GM12872 (cell line): Measurements from ENCODE around the gene FAM53B.

Experiments
- CTCF ChIP-seq: IDR thresholded peaks from 3 replicates; pipeline ENCODE4 v1.5.1; 2011; ENCODE audit warnings: low read depth, mild to moderate bottlenecking, low read length, moderate library complexity; ENCODE audit not compliant: insufficient read depth

Gene FAM53B

GRCh38 chr10:124740369-124741280, 3.6 kb downstream of the FAM53B start:
- no peak for TF ChIP-seq CTCF

DNA sequence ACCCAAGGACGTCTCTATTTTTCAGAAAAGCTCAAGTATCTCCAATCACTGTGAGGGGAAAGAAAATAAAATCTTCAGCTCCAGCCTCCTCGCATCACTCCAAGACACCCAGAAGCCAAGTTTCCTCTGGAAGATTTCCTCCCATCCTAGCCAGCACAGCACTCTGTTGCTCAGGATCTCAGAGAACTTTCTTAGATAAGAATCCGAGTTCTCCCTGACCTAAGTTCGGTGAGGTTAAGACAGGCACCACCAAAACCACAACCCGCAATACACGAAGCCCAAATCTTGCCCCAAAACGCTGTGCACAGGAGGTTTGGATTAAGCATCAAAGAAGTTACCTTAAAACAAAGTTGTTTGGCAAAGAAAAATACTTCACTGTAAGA, 4.2 kb downstream of the FAM53B start:
- TF ChIP-seq CTCF = no peak

DNA sequence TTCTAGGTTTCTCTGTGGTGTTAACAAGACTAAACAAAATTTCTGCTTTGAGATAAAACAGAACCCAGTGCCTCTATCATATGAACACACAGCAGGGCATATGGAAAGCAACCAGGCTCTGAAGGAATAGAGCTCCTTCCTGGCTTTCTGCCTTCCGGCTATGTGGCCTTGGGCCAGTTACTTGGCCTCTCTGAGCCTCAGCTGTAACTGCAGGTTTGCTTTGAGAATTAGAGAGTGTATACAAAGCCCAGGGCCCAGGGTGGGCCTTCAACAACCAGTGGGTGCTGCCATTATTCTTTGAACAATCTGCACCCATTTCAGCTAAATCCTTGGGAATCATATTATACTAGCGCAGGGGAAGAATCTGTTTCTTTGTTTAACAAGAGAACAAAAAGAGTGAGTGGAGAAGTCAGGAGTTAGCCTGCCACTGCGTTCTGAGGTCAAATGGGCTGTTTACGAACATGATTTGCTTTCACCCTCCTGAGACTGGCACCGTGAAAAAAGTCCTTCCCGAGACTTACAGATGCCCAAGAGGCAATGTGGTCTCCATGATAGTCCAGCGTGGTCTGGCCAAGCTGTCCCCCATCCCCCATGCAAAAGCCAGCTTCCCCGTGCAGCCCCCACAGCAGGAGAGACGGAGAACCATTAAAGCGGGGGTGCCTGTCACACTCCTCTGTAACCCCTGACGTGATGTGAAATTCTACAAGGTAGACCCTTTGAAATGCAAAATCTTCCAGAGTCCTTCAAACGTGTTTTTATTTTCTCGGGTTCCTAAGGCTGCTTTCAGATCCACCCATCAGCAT, 4.9 kb downstream of the FAM53B start:
- no peak for TF ChIP-seq CTCF

GRCh38 chr10:124738441-124738840, 5.7 kb downstream of the FAM53B start:
- no peak for TF ChIP-seq CTCF

DNA sequence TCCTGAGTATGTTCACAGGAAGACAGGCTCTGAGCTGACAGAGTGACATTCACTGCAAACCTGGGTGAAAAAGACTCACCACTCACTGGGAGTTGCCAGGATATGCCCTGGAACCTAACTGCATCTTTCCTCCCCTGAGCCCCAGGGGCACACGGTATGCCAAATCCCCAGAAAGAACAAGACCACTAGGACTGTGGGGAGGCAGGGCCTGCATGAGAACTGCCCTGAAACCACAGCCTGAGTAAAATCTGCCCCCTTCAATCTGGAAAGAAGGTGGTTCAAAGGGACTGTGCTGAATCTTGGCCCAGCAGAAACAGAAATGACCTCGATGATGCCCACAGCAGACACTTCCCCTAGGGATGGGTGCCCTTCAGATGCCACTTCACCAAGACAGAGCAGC, 6.5 kb downstream of the FAM53B start:
- TF ChIP-seq CTCF = no peak

- no peak for TF ChIP-seq CTCF
Measured at GRCh38 chr10:124737221-124737620, 7.0 kb downstream of the FAM53B start.

GRCh38 chr10:124736491-124737136, 7.6 kb downstream of the FAM53B start:
- TF ChIP-seq CTCF = no peak
